ENCODE measurements around the gene BAHCC1.
"Not testable (repeated sequence)": the region's sequence is repeated elsewhere in the genome, so short reads cannot be mapped to it uniquely, and the experiment has no call there.

BAHCC1 gene

GRCh38 chr17:81423698-81424071 lies 28.4 kb downstream of the BAHCC1 start:
- in situ Hi-C loops (cut with MboI; ENCODE audit: low sequenced_read_pairs, unreplicated experiment): no loop called here
- TF ChIP-seq CTCF (IDR thresholded peaks at IDR 0.05; ENCODE audit: borderline replicate concordance, control extremely low read depth, extremely low read depth, insufficient read depth, missing control alignments): no peak
- DNase-seq (ENCODE audit: low spot score): no peak

GRCh38 chr17:81424151-81425017 lies 29.1 kb downstream of the BAHCC1 start:
- no peak for TF ChIP-seq CTCF (IDR thresholded peaks at IDR 0.05; ENCODE audit: borderline replicate concordance, control extremely low read depth, extremely low read depth, insufficient read depth, missing control alignments)
- in situ Hi-C loops (cut with MboI; ENCODE audit: low sequenced_read_pairs, unreplicated experiment): no loop called here
- DNase-seq (ENCODE audit: low spot score): no peak

- DNase-seq (ENCODE audit: low spot score); in situ Hi-C loops (cut with MboI; ENCODE audit: low sequenced_read_pairs, unreplicated experiment): not testable (repeated sequence)
Observed at GRCh38 chr17:81425041-81425440, 29.8 kb downstream of the BAHCC1 start.

GRCh38 chr17:81425716-81426392 lies 30.6 kb downstream of the BAHCC1 start:
- DNase-seq (ENCODE audit: low spot score); in situ Hi-C loops (cut with MboI; ENCODE audit: low sequenced_read_pairs, unreplicated experiment): not testable (repeated sequence)

- DNase-seq (ENCODE audit: low spot score): no peak
- in situ Hi-C loops (cut with MboI; ENCODE audit: low sequenced_read_pairs, unreplicated experiment): no loop called here
- TF ChIP-seq CTCF (IDR thresholded peaks at IDR 0.05; ENCODE audit: borderline replicate concordance, control extremely low read depth, extremely low read depth, insufficient read depth, missing control alignments): no peak
Observed at GRCh38 chr17:81426393-81427172, 31.3 kb downstream of the BAHCC1 start.

- no peak for DNase-seq (ENCODE audit: low spot score)
- in situ Hi-C loops (cut with MboI; ENCODE audit: low sequenced_read_pairs, unreplicated experiment): no loop called here
- TF ChIP-seq CTCF (IDR thresholded peaks at IDR 0.05; ENCODE audit: borderline replicate concordance, control extremely low read depth, extremely low read depth, insufficient read depth, missing control alignments): no peak
Observed at GRCh38 chr17:81427173-81428120, 32.2 kb downstream of the BAHCC1 start.

GRCh38 chr17:81428121-81428515 lies 32.9 kb downstream of the BAHCC1 start:
- TF ChIP-seq CTCF (IDR thresholded peaks at IDR 0.05; ENCODE audit: borderline replicate concordance, control extremely low read depth, extremely low read depth, insufficient read depth, missing control alignments): no peak
- no peak for DNase-seq (ENCODE audit: low spot score)
- in situ Hi-C loops (cut with MboI; ENCODE audit: low sequenced_read_pairs, unreplicated experiment): no loop called here

Data from GM13976 (cell line).